Measurements from ENCODE around the gene PRKRA.
"Not testable (repeated sequence)": the region's sequence is repeated elsewhere in the genome, so short reads cannot be mapped to it uniquely, and the experiment has no call there.

PRKRA gene

DNA sequence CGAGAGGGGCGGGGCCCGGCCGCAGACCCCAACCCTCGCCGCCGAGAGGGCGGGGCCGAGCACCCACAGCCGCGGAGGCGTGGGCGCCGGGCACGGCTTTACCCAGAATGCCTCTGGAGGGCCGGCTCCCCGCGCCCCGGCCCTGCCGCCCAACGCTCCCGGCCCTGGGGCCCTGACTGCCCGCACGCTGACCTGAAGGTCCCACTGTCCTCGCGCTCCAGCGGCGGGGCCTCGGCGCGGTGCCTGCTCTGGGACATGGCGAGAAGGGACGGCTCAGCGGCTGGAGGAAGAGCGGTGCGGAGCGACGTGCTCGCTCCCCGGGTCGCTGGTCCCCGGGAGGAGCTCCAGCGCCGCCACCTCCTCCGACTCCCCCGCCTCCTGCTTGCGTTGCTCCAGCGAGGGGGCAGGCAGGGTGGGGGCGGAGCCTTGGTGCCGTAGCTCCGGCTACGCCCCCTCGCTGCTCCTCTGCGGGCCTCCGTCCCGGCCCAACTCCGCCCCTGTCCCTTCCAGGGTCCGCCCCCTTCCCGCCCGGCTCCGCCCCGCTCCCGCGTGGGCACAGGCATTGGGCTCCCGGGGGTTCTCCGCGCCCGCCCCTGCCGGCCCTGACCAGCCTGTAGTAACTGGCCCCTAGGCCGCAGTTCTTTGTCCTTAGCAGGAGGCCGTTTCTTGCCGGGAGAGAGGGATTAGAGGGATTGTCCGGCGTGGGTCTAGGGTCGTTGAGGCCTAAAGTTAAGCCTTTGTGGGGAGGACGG lies at the start of gene PRKRA, which contains the start of gene PJVK:
TSS of gene PRKRA (minus strand) at position 402 of the 752 bp plus-strand sequence. CDS start at position 257, 145 bp downstream.
TSS of gene PJVK (plus strand) at position 605 of the 752 bp plus-strand sequence. CDS start 2,032 bp downstream, outside the sequence.
- DNase-seq: peak; percentile 97

- no peak for DNase-seq
Measured at GRCh38 chr2:178499640-178500039, 48.7 kb upstream of the PRKRA start.

DNA sequence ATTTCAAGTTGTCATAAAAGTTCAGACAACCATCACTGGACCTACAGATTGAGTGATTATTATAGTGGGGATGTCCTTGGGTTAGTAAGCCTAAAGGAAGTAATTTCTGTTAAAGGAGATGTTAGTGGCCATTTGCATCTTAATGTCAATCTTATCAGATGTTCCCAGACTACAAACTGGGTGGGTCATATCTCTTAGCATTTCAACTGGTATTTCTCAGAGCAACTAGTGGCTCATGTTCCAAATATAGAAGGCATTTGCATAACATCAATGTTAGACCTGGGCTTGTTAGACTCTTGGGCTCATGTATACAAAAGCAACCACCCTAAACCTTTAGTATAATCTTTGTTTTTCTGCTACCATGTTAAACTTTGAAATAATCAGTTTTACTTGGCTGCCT lies 47.2 kb upstream of the PRKRA start:
- no peak for DNase-seq

DNA sequence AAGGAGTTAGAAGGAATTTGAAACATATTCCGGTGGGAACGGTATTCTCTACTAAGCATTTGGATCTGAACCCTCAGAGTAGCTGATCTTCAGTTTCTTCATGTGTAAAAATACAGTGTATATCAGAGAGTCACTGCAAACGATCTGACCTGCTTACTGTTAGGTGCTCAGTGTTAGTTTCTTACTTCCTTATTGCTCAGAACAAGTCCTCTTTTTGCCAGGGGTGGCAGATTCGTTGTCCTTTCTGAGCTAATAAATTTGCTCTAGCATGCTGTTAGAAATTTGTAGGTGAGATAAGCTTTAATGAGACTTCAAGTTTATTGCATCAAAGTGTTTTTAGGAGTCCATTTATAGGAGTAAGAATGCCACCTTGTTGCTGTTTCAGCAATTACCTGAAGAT lies 45.1 kb upstream of the PRKRA start:
- DNase-seq: no peak

DNA sequence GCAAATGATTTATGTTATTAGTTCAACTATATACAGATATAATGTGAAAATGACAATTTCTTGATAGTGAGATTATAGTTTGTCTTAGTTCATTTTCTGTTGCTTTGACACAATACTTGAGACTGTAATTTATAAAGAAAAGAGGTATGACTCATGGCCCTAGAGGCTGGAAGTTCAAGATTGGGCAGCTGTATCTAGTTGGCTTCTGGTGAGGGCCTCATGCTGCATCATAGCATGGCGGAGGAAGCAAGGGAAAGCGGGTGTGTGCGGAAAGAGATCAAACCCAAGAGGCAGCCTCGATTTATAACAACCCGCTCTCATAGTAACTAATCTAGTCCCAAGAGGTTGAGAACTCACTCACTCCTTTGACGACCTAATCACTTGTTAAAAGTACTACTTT lies 40.6 kb upstream of the PRKRA start:
- no peak for DNase-seq

DNA sequence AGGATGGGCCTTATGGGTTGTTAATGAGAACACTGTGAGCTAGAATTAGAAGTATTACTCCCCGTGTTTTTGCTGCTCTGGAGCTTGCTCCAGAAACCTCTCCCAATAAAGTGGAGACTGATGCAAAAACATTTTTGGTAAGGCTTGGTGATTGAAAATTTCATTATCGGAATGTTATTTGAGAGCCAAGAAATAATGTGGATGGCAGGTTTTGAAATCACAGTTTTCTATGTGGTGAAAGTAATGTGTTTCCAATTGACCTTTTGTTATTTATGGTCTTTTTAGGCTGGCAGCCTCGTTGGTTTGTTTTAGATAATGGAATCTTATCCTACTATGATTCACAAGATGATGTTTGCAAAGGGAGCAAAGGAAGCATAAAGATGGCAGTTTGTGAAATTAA lies 34.4 kb upstream of the PRKRA start:
- no peak for DNase-seq

- DNase-seq: no peak
Measured at GRCh38 chr2:178484245-178485041, 33.5 kb upstream of the PRKRA start.

- DNase-seq: peak; percentile 27
Measured at GRCh38 chr2:178482437-178482836, 31.5 kb upstream of the PRKRA start.

DNA sequence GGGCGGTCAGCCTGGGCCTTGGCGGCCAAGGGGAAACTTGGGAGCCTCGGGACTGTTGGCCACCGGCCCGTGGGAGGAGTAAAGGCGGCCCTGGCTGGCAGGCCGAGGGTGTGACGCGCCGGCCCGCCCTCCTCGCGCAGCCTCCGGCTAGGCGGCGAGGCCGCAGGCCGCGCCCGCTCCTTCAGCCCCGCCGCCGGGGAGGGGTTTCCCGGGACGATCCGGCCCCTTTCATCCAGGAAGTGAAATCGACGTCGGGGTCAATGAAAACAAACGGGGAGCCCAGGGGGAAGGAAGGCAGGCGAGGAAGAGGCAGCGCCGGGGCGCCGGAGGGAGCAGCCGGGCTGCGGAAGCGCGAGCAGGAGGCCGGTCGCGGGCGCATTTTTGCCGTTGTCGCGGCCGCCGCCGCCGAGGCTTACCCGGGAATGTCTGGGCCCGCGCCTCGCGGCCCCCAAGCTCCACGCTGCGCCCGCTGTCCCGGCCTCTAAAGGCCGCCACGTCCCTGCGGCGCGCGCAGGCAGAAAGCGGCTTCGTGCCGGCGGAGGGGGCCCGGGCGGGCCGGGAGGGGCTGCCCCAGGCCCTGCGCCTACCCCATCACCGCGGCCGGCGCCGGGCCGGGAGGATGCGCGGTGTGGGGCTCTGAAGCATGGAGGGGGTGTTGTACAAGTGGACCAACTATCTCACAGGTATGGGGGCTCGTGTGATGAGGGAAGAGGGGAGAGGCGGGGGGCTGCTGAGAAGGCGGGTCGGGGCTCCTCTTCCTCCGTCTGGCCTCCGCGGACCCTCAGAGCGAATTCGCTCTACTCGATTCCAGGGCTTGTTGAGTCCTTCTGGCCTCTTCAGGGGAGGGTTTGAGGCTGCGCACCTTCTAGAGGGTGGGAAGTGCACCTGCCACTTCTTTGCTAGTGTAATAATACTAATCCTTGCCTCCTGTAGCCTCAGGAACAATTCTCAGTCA lies 29.5 kb upstream of the PRKRA start, which contains the start of gene PLEKHA3:
TSS of gene PLEKHA3 (plus strand) at position 231 of the 955 bp plus-strand sequence. CDS start at position 644, 413 bp downstream.
- peak; percentile 95 for DNase-seq

- peak; percentile 18 for DNase-seq
Measured at GRCh38 chr2:178479758-178480226, 28.8 kb upstream of the PRKRA start.

DNA sequence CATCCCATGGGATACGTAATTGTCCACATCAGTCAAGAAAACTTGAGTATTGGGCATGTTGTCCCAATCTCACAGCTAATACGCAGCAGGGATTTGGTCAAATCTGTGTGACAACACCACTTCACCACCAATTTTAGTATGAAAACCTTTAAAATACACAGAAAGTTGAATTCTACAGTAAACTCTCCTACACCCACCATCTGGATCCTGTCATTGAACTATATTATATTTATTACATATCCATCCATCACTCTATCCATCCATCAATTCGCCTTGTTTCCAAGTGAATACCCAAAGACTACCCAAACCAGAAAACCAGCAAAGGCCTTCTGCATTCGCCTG lies 28.3 kb upstream of the PRKRA start:
- DNase-seq: no peak

DNA sequence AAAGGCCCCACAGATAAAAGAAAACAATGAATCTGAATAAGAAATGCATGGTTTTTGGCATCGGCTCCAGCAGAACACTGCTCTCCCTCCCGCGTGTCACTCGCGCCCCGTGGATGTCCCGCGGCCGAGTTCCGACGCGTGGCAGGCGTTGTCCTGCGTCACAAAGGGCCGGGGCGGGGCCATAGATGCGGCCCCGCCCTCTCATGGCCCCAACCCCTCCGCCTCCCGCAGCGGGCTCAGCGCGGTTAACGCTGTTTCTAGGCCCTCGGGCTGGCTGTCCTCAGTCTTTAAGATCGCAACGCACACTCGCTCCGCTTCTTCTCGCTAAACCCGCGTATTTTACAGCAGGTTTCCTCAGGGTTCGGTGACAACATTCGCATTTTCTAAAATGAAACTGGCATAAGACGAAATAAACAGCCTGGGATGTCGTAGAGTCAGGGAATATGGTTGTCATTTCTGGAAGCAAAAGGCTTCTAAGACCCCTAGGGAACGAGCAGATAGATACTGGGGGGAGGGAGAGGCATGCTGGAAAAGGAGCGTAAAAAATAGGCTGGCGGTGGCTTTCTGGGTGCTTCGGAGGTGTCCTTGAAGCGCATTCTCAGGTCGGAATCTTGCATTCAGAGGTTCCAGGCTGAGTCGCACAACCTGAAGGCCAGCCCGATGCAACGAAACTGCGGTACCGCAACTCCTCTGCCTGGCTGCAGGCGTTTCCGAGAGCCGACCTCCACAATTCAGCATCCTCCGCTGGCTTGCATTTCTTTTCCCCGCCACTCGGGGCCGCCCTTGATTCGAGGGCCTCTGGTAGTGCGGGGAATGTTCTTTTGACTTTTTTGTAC lies 27.7 kb upstream of the PRKRA start, which contains the start of gene FKBP7:
TSS of gene FKBP7 (minus strand) at position 162 of the 836 bp plus-strand sequence. CDS start at position 61, 101 bp downstream.
- DNase-seq: peak; percentile 82

DNA sequence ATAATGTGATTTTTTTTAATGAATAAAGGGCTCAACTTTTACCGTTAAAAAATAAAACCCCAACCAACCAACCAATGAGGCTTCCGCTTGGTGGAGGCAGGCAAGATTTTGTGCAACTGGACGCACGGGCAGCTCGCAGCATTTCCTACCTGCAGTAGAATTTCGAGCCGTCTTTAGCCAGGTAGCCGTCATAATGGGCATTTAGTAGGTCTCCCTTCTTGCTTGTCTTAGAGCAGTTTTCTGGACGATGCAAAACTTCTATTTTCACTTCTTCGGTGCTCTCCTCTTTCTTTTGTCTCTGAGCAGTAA lies 27.1 kb upstream of the PRKRA start:
- no peak for DNase-seq

DNA sequence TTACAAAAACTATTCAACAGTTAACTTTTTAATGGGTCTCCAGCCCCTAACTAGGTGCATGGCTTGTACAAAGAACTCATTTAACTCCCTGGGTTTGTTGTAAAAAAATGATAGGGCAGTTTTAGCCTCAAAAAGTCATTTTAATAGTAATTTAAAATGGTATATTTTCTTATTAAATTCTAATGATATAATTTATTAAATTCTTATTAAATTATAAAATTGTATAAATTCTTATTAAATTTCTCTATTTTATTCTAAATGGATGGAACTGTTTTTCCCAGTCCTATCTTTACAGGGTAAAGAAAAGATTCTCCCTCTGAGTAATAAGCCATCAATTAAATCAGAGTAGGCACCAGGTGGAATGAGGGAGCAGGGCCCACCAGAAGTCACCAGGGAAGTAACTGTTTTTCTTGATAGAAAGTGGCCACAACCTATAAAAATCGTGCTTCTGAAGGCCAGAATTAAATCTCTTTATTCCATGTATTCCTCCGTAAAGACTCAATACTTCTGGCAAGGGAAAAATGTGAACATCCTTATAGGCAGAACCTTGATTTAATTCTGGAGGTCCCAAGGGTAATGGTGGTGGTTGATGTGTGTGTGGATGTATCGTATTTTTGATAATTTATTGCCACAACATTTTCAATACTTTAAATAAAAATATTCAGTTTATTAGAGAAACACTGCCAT lies 26.6 kb upstream of the PRKRA start:
- DNase-seq: no peak

- no peak for DNase-seq
Measured at GRCh38 chr2:178476477-178476876, 25.5 kb upstream of the PRKRA start.

DNA sequence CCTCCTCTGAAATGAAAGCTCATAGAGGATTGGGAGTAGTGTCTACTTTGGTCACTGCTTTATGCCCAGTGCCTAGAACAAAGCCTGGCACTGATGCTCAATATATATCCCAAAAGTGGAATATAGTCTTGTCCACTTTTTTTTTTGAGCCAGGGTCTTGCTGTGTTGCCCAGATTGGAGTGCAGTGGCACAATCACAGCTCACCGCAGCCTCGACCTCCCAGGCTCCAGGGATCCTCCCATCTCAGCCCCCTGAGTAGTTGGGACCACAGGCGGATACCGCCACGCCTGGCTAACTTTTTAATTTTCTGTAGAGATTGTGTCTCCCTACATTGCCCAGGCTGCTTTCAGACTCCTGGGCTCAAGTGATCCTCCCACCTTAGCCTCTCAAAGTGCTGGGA lies 23.6 kb upstream of the PRKRA start:
- no peak for DNase-seq

- no peak for DNase-seq
Measured at GRCh38 chr2:178473931-178474330, 23.0 kb upstream of the PRKRA start.

GRCh38 chr2:178473373-178473772 lies 22.4 kb upstream of the PRKRA start:
- DNase-seq: no peak

- DNase-seq: not testable (repeated sequence)
Measured at GRCh38 chr2:178471313-178471712, 20.3 kb upstream of the PRKRA start.

DNA sequence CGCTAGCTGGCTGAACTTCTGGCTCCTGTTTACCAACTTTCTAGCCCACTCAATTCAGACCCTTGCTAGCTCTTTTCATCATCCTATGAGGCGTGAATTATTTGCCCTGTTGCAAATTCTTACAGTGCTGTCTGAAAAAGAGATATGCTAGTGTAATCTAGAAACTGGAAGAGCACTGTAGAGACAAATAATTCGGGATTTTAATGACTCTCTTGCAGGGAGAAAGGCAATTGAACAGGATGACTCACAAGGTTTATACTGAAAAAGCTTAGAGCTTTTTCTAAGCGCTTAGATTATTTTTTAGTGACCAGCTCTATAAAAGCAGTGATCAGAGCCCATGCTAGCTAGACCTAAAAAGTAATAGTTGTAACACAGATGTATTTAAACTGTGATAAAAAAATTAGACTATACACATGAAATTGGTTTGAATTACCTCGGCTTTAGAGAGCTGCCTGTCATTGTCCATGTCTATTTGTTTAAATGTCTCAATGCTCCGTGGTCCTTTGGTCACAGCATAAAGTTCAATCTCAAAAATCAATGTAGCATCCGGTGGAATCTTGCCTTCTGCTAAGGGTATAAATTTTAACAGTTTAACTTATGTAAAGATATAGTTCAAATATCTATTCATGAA lies 18.4 kb upstream of the PRKRA start:
- DNase-seq: no peak
